ENCODE results near the gene FOXF2. TPM values are rescaled to one million over a fixed set of nuclear protein-coding genes. Genes with fewer than 3 reads are reported as not detected.
"Not testable (repeated sequence)": the region's sequence is repeated elsewhere in the genome, so short reads cannot be mapped to it uniquely, and the experiment has no call there.

FOXF2 gene
- total and polyA plus RNA-seq, 2 of the 4 experiments (the other 2 are of a cell fraction) = 2.5 to 16.3 TPM

- TF ChIP-seq NFE2L2 (IDR thresholded peaks at IDR 0.05; ENCODE audit: low read depth, low read length) = no peak
- TF ChIP-seq RAD21 (IDR thresholded peaks at IDR 0.05; ENCODE audit: low read length) = no peak
- Histone ChIP-seq H3K9me1 (ENCODE audit: insufficient read depth, low read length) (peaks cover 4% of the 10 kb centered on the region; the same call in 1 of the 2 replicates), H2BK5ac (ENCODE audit: low read depth, low read length, poor library complexity, severe bottlenecking) (no peak overlapping the region), H3K23ac (ENCODE audit: low read depth, low read length) (no peak overlapping the region), H4K91ac (ENCODE audit: insufficient read depth, low read depth, low read length) (no peak overlapping the region), H3K36me3 (ENCODE audit: control insufficient read depth, insufficient read depth, low read length) (no peaks in the 10 kb centered on the region), H3K4ac (ENCODE audit: low read depth, low read length) (no peak overlapping the region), H3K79me1 (ENCODE audit: low read depth in 1 of 2, low read length in 2 of 2) (no peaks in the 10 kb centered on the region), H3K4me1 (ENCODE audit: control insufficient read depth, insufficient read depth, low read length) (peaks cover 2% of the 10 kb centered on the region; the same call in 1 of the 2 replicates), H3K27ac (ENCODE audit: insufficient read depth, low read length) (no peak overlapping the region), H2AK9ac (replicated peaks; ENCODE audit: low read depth, low read length, poor library complexity) (no peak overlapping the region), H2BK120ac (ENCODE audit: low read depth, low read length) (no peak overlapping the region), H3K4me3 (ENCODE audit: insufficient read depth, low read depth, low read length) (no peak overlapping the region), H4K8ac (ENCODE audit: low read depth in 2 of 2, low read length in 2 of 2) (no peak overlapping the region), H2AFZ (replicated peaks; ENCODE audit: low read length, poor library complexity) (no peak overlapping the region), H3K9me3 (ENCODE audit: control insufficient read depth, insufficient read depth, low read length) (peaks cover 9% of the 10 kb centered on the region; the same call in 1 of the 2 replicates), H2BK20ac (ENCODE audit: low read depth, low read length) (no peak overlapping the region), H2BK15ac (ENCODE audit: low read depth, low read length) (no peak overlapping the region), H3K27me3 (ENCODE audit: control insufficient read depth, insufficient read depth, low read length) (peaks cover 8% of the 10 kb centered on the region), H4K20me1 (ENCODE audit: insufficient read depth, low read length) (no peaks in the 10 kb centered on the region), H3K56ac (ENCODE audit: extremely low read depth, insufficient read depth, low read length) (no peak overlapping the region), H3K18ac (ENCODE audit: low read depth, low read length) (no peak overlapping the region), H2AK5ac (ENCODE audit: low read depth, low read length) (no peak overlapping the region), H3K9ac (ENCODE audit: low read depth, low read length) (no peak overlapping the region), H3K14ac (replicated peaks; ENCODE audit: low read depth, low read length) (no peak overlapping the region), H3K4me2 (ENCODE audit: low read depth, low read length) (no peak overlapping the region), H4K5ac (ENCODE audit: low read depth, low read length) (no peak overlapping the region)
- ATAC-seq (ENCODE audit: low read depth) (no peak), DNase-seq (no peak)
- ChIA-PET CTCF (no interaction called here), POLR2A (ENCODE audit: unreplicated experiment) (no interaction called here)
- no TSS peak for BruUV-seq (replicated peaks)
- in situ Hi-C loops (cut with MboI; ENCODE audit: low sequenced_read_pairs) (no loop called here), intact Hi-C loops (cut with micrococcal nuclease) (no loop called here), dilution Hi-C loops (cut with HindIII; ENCODE audit: low sequenced_read_pairs, unreplicated experiment) (no loop called here)
- no CpG with 5 or more reads among the region's 9 CpGs for WGBS, 2 experiments (ENCODE audit: extremely low coverage in 2 of 2, insufficient read length in 1 of 2)
Measured at GRCh38 chr6:1368940-1369339, 20.4 kb upstream of the FOXF2 start.

- H3K18ac ChIP-seq (ENCODE audit: low read depth, low read length); H3K9ac ChIP-seq (ENCODE audit: low read depth, low read length); H2BK5ac ChIP-seq (ENCODE audit: low read depth, low read length, poor library complexity, severe bottlenecking); H3K9me3 ChIP-seq (ENCODE audit: control insufficient read depth, insufficient read depth, low read length); H3K9me1 ChIP-seq (ENCODE audit: insufficient read depth, low read length); H4K5ac ChIP-seq (ENCODE audit: low read depth, low read length); H3K4me2 ChIP-seq (ENCODE audit: low read depth, low read length); ATAC-seq (ENCODE audit: low read depth); POLR2A ChIA-PET (ENCODE audit: unreplicated experiment); H3K79me1 ChIP-seq (ENCODE audit: low read depth in 1 of 2, low read length in 2 of 2); H4K8ac ChIP-seq (ENCODE audit: low read depth in 2 of 2, low read length in 2 of 2); H2AK5ac ChIP-seq (ENCODE audit: low read depth, low read length); H3K4ac ChIP-seq (ENCODE audit: low read depth, low read length); H3K4me3 ChIP-seq (ENCODE audit: insufficient read depth, low read depth, low read length); H4K20me1 ChIP-seq (ENCODE audit: insufficient read depth, low read length); H3K14ac ChIP-seq (replicated peaks; ENCODE audit: low read depth, low read length); H2BK15ac ChIP-seq (ENCODE audit: low read depth, low read length); H3K27ac ChIP-seq (ENCODE audit: insufficient read depth, low read length); in situ Hi-C loops (cut with MboI; ENCODE audit: low sequenced_read_pairs); dilution Hi-C loops (cut with HindIII; ENCODE audit: low sequenced_read_pairs, unreplicated experiment); CTCF ChIA-PET; H4K91ac ChIP-seq (ENCODE audit: insufficient read depth, low read depth, low read length); H3K56ac ChIP-seq (ENCODE audit: extremely low read depth, insufficient read depth, low read length); DNase-seq; H3K4me1 ChIP-seq (ENCODE audit: control insufficient read depth, insufficient read depth, low read length); H2AFZ ChIP-seq (replicated peaks; ENCODE audit: low read length, poor library complexity); H3K36me3 ChIP-seq (ENCODE audit: control insufficient read depth, insufficient read depth, low read length); H2BK120ac ChIP-seq (ENCODE audit: low read depth, low read length); BruUV-seq (replicated peaks); H3K27me3 ChIP-seq (ENCODE audit: control insufficient read depth, insufficient read depth, low read length); intact Hi-C loops (cut with micrococcal nuclease); H2BK20ac ChIP-seq (ENCODE audit: low read depth, low read length); H3K23ac ChIP-seq (ENCODE audit: low read depth, low read length); H2AK9ac ChIP-seq (replicated peaks; ENCODE audit: low read depth, low read length, poor library complexity): not testable (repeated sequence)
- WGBS, 2 experiments (ENCODE audit: extremely low coverage in 2 of 2, insufficient read length in 1 of 2) = no CpG with 5 or more reads among the region's 1 CpG
Measured at GRCh38 chr6:1369695-1370094, 19.7 kb upstream of the FOXF2 start.

Data from IMR-90 (cell line).